H1 (cell line): ENCODE results near the gene ARSB. TPM values are rescaled to one million over a fixed set of nuclear protein-coding genes. Genes with fewer than 3 reads are reported as not detected.

Source experiments
- CTCF ChIA-PET: fragments of 300-600 bp; sonication (Branson Sonifier 250); formaldehyde crosslinking; loops from one replicate; lab custom pipeline; 2021; ENCODE audit not compliant: partially characterized antibody; lab: Charles Lee
- POLR2A ChIA-PET: fragments of 300-600 bp; sonication (Branson Sonifier 250); formaldehyde crosslinking; loops from one replicate; lab custom pipeline; 2021; ENCODE audit warnings: inconsistent platforms; ENCODE audit not compliant: partially characterized antibody; lab: Charles Lee
- DNase-seq, 2 experiments: peaks; one replicate each; pipeline versions ENCODE4 v3.0.0 to v3.0.0-alpha.2; 2010 to 2022; ENCODE audit warnings: low spot score in 2 of 2, low read depth in 1 of 2, mixed read lengths in 1 of 2
- FAIRE-seq: peaks from 2 replicates; lab custom pipeline; 2011; peaks lifted over from hg19 to GRCh38; lab: Jason Lieb, UNC
- H2AFZ ChIP-seq: 2 replicates; pipeline ENCODE4 v1.8.1; 2012; ENCODE audit warnings: low read length, inconsistent platforms
- H2AK5ac ChIP-seq: 2 replicates; pipeline ENCODE4 v1.6.1; 2013; ENCODE audit warnings: low read depth, low read length
- H2BK120ac ChIP-seq: replicated peaks from 2 replicates; pipeline ENCODE3; 2013; ENCODE audit warnings: low read depth, low read length, inconsistent platforms
- H2BK12ac ChIP-seq: 2 replicates; pipeline ENCODE4 v1.6.1; 2013; ENCODE audit warnings: low read depth, low read length
- H2BK15ac ChIP-seq: 2 replicates; pipeline ENCODE4 v1.6.1; 2013; ENCODE audit warnings: low read length
- H2BK20ac ChIP-seq: 2 replicates; pipeline ENCODE4 v1.6.1; 2013; ENCODE audit warnings: low read length
- H2BK5ac ChIP-seq: 2 replicates; pipeline ENCODE4 v1.6.1; 2013; ENCODE audit warnings: low read depth, low read length
- H3K14ac ChIP-seq: 2 replicates; pipeline ENCODE4 v1.6.1; 2013; ENCODE audit warnings: inconsistent platforms; ENCODE audit not compliant: insufficient read length
- H3K18ac ChIP-seq: 2 replicates; pipeline ENCODE4 v1.6.1; 2013; ENCODE audit warnings: low read length; ENCODE audit errors: extremely low read depth
- H3K23ac ChIP-seq: 2 replicates; pipeline ENCODE4 v1.6.1; 2013; ENCODE audit warnings: inconsistent platforms; ENCODE audit not compliant: insufficient read length
- H3K23me2 ChIP-seq: 2 replicates; pipeline ENCODE4 v1.6.1; 2013; ENCODE audit warnings: low read depth, low read length
- H3K27ac ChIP-seq: 2 replicates; pipeline ENCODE4 v1.6.1; 2011; ENCODE audit warnings: low read depth, low read length, inconsistent platforms
- H3K27me3 ChIP-seq, 4 experiments: replicated peaks in 1 of 4; 1 replicate in 1 of 4; 2 replicates in 3 of 4; pipeline versions ENCODE4 v1.6.1 to v1.8.1; 2011 to 2013; ENCODE audit warnings: low read length in 3 of 4, mild to moderate bottlenecking in 3 of 4, inconsistent platforms in 2 of 4, mixed read lengths in 2 of 4, moderate library complexity in 1 of 4; ENCODE audit not compliant: control insufficient read depth in 3 of 4, insufficient read depth in 3 of 4; ENCODE audit errors: extremely low read depth in 1 of 4
- H3K36me3 ChIP-seq, 4 experiments: 2 replicates each; pipeline versions ENCODE4 v1.6.1 to v1.8.1; 2011 to 2013; ENCODE audit warnings: mild to moderate bottlenecking in 4 of 4, low read length in 3 of 4, moderate library complexity in 2 of 4, control low read depth in 1 of 4, inconsistent platforms in 1 of 4; ENCODE audit not compliant: insufficient read depth in 4 of 4, control insufficient read depth in 2 of 4
- H3K4ac ChIP-seq: replicated peaks from 2 replicates; pipeline ENCODE3; 2013; ENCODE audit warnings: low read length, low read depth, mixed read lengths, inconsistent platforms; ENCODE audit not compliant: insufficient read length
- H3K4me1 ChIP-seq, 4 experiments: replicated peaks in 1 of 4; 1 replicate in 1 of 4; 2 replicates in 3 of 4; pipeline versions ENCODE4 v1.6.1 to v1.8.1; 2011 to 2013; ENCODE audit warnings: low read length in 3 of 4, inconsistent platforms in 2 of 4, mixed read lengths in 1 of 4; ENCODE audit not compliant: insufficient read depth in 4 of 4, control insufficient read depth in 3 of 4
- H3K4me2 ChIP-seq, 2 experiments: 2 replicates each; pipeline versions ENCODE4 v1.6.1 to v1.8.1; 2011 to 2013; ENCODE audit warnings: low read depth in 2 of 2, low read length in 2 of 2, control low read depth in 1 of 2, inconsistent platforms in 1 of 2, mild to moderate bottlenecking in 1 of 2; ENCODE audit not compliant: insufficient read depth in 1 of 2
- H3K4me3 ChIP-seq, 4 experiments: fragments of 200-600, 300-600 bp in 1 of 4; sonication (generic), shearing (Covaris generic), sonication (Bioruptor Twin) in 1 of 4; 2 replicates each; pipeline versions ENCODE4 v1.5.1 to v1.8.1; 2011 to 2016; ENCODE audit warnings: low read length in 4 of 4, low read depth in 3 of 4, control low read depth in 2 of 4, inconsistent platforms in 2 of 4, mild to moderate bottlenecking in 2 of 4, mixed read lengths in 1 of 4, moderate library complexity in 1 of 4; ENCODE audit not compliant: insufficient read depth in 2 of 4; ENCODE audit errors: extremely low read depth in 1 of 4
- H3K56ac ChIP-seq: replicated peaks from 2 replicates; pipeline ENCODE3; 2013; ENCODE audit warnings: low read depth, mild to moderate bottlenecking, mixed read lengths, low read length, inconsistent platforms; ENCODE audit not compliant: insufficient read length
- H3K79me1 ChIP-seq: 2 replicates; pipeline ENCODE4 v1.6.1; 2013; ENCODE audit warnings: low read depth, low read length, control low read depth
- H3K79me2 ChIP-seq, 2 experiments: 2 replicates each; pipeline versions ENCODE4 v1.6.1 to v1.8.1; 2012 to 2013; ENCODE audit warnings: low read length in 2 of 2, mild to moderate bottlenecking in 2 of 2, inconsistent platforms in 1 of 2; ENCODE audit not compliant: insufficient read depth in 2 of 2, control insufficient read depth in 1 of 2
- H3K9ac ChIP-seq, 4 experiments: replicated peaks in 1 of 4; 1 replicate in 1 of 4; 2 replicates in 3 of 4; pipeline versions ENCODE4 v1.6.1 to v1.8.1; 2011 to 2013; ENCODE audit warnings: low read depth in 3 of 4, low read length in 3 of 4, control low read depth in 2 of 4, mild to moderate bottlenecking in 2 of 4, moderate library complexity in 2 of 4, inconsistent platforms in 1 of 4; ENCODE audit errors: extremely low read depth in 1 of 4
- H3K9me3 ChIP-seq, 2 experiments: 2 replicates each; pipeline versions ENCODE4 v1.6.1 to v1.8.1; 2012 to 2013; ENCODE audit warnings: mild to moderate bottlenecking in 2 of 2, moderate library complexity in 2 of 2, control low read depth in 1 of 2, inconsistent platforms in 1 of 2, low read depth in 1 of 2, low read length in 1 of 2, mixed read lengths in 1 of 2; ENCODE audit not compliant: insufficient read depth in 2 of 2
- H4K20me1 ChIP-seq, 2 experiments: replicated peaks in 1 of 2; 2 replicates each; pipeline versions ENCODE3 to v1.8.1; 2011 to 2013; ENCODE audit warnings: inconsistent platforms in 2 of 2, low read length in 2 of 2, mild to moderate bottlenecking in 1 of 2; ENCODE audit not compliant: insufficient read depth in 2 of 2, control insufficient read depth in 1 of 2
- H4K5ac ChIP-seq: 2 replicates; pipeline ENCODE4 v1.6.1; 2013; ENCODE audit warnings: low read length, low read depth, mixed read lengths, inconsistent platforms; ENCODE audit not compliant: insufficient read length
- H4K8ac ChIP-seq: 2 replicates; pipeline ENCODE4 v1.8.0; 2013; ENCODE audit warnings: mild to moderate bottlenecking, moderate library complexity, low read length, inconsistent platforms; ENCODE audit not compliant: insufficient read depth; ENCODE audit errors: extremely low read depth
- H4K91ac ChIP-seq: replicated peaks from 2 replicates; pipeline ENCODE3; 2013; ENCODE audit warnings: low read length, mixed read lengths, inconsistent platforms; ENCODE audit not compliant: insufficient read length
- ATF2 ChIP-seq: IDR thresholded peaks from 2 replicates; pipeline ENCODE4 v1.6.1; 2012; ENCODE audit warnings: low read length, inconsistent platforms
- ATF3 ChIP-seq: IDR thresholded peaks from 2 replicates; pipeline ENCODE4 v1.6.1; 2011; ENCODE audit warnings: low read depth, mild to moderate bottlenecking, low read length; ENCODE audit not compliant: insufficient read depth
- BCL11A ChIP-seq, 2 experiments: IDR thresholded peaks; one replicate each; pipeline ENCODE4 v1.6.1; 2011; ENCODE audit warnings: low read depth in 2 of 2, low read length in 2 of 2, mild to moderate bottlenecking in 2 of 2
- BRCA1 ChIP-seq: IDR thresholded peaks from 2 replicates; pipeline ENCODE4 v1.6.1; 2012; ENCODE audit warnings: low read depth, low read length, improper control_type of control experiment
- KDM4A ChIP-seq: IDR thresholded peaks from one replicate; pipeline ENCODE4 v1.7.1; 2012; ENCODE audit warnings: low read depth, mild to moderate bottlenecking, moderate library complexity, low read length, inconsistent platforms; ENCODE audit not compliant: severe bottlenecking
- MAFK ChIP-seq: IDR thresholded peaks from 2 replicates; pipeline ENCODE4 v1.6.1; 2012; ENCODE audit warnings: low read depth, mild to moderate bottlenecking, improper control_type of control experiment, low read length
- RAD21 ChIP-seq, 2 experiments: IDR thresholded peaks in 1 of 2; conservative IDR thresholded peaks in 1 of 2; 2 replicates each; pipeline ENCODE4 v1.6.1; 2011; ENCODE audit warnings: low read depth in 2 of 2, low read length in 2 of 2, improper control_type of control experiment in 1 of 2, inconsistent platforms in 1 of 2, mild to moderate bottlenecking in 1 of 2, moderate library complexity in 1 of 2
- RFX5 ChIP-seq: IDR thresholded peaks from 2 replicates; pipeline ENCODE4 v1.6.1; 2011; ENCODE audit warnings: low read depth, low read length, improper control_type of control experiment, borderline replicate concordance
- SIRT6 ChIP-seq: IDR thresholded peaks from one replicate; pipeline ENCODE4 v1.7.1; 2012; ENCODE audit warnings: low read length, inconsistent platforms
- WGBS, 2 experiments: shearing (Covaris generic) in 1 of 2; methylation state at CpG; one replicate each; pipeline versions ENCODE4 v1.1.6 to v1.1.7; 2013 to 2015; ENCODE audit warnings: low lambda C conversion rate in 2 of 2, mixed read lengths in 2 of 2, inconsistent platforms in 1 of 2, low coverage in 1 of 2, missing lambda C conversion rate in 1 of 2; ENCODE audit not compliant: insufficient replicate concordance in 2 of 2, insufficient coverage in 1 of 2, insufficient read length in 1 of 2; ENCODE audit errors: extremely low coverage in 1 of 2, missing lambda C conversion rate in 1 of 2; 5-methylcytosine and 5-hydroxymethylcytosine counted together
- polyA plus RNA-seq, 7 experiments: library from polyadenylated mRNA; depleted of rRNA in 3 of 7; stranded (reverse) in 5 of 7; unstranded in 2 of 7; fragments of >200 nt in 5 of 7; fragments of 200-250 nt in 2 of 7; gene quantifications; 1 replicate in 5 of 7; 2 replicates in 1 of 7; 4 replicates in 1 of 7; pipeline versions ENCODE4 v1.2.1 to v1.2.3, GENCODE V29; 2011 to 2013; ENCODE audit warnings: missing spikeins in 2 of 7, mixed read lengths in 2 of 7
- total RNA-seq: library from RNA; stranded (reverse); fragmentation: NEBNext Ultra II Directional; extraction: Animal tissue kit (Norgen Biotek cat#: 25700); gene quantifications from 2 replicates; pipeline ENCODE4 v1.2.1, GENCODE V29; 2021

ARSB gene
- total and polyA plus RNA-seq, 2 of the 8 experiments (the other 6 are each of a cell fraction or from before 2014, with no cell fraction given) = 6.4 to 13.9 TPM

- Histone ChIP-seq H2BK20ac (no peak overlapping the region), H3K23ac (no peak overlapping the region), H3K36me3 (no peaks in the 10 kb centered on the region), H3K27me3 (no peaks in the 10 kb centered on the region), H2BK5ac (no peak overlapping the region; the same call in 1 of the 2 replicates), H2AK5ac (no peak overlapping the region), H3K27ac (no peak overlapping the region), H2BK15ac (no peak overlapping the region), H3K4ac (no peak overlapping the region), H3K18ac (no peak overlapping the region), H3K9me3 (peaks cover 6 to 8% of the 10 kb centered on the region in 2 experiments; a peak in 3 of 4 replicates), H4K5ac (no peak overlapping the region), H4K91ac (no peak overlapping the region), H3K9ac (no peak overlapping the region), H2BK12ac (no peak overlapping the region), H4K8ac (no peak overlapping the region), H3K4me2 (no peak overlapping the region), H4K20me1 (no peaks in the 10 kb centered on the region), H3K4me1 (no peaks in the 10 kb centered on the region), H3K4me3 (no peak overlapping the region), H2BK120ac (no peak overlapping the region), H3K56ac (no peak overlapping the region), H3K79me1 (no peaks in the 10 kb centered on the region), H3K23me2 (no peaks in the 10 kb centered on the region), H3K14ac (no peak overlapping the region), H2AFZ (no peak overlapping the region), H3K79me2 (no peaks in the 10 kb centered on the region; a peak in 1 of 4 replicates)
- no peak for DNase-seq
- no peak for FAIRE-seq
- 93% methylated on average over 6 of the region's 6 CpGs; no CpG with 5 or more reads in 1 of the 2 experiments for WGBS, 2 experiments
- ChIA-PET POLR2A (no interaction called here), CTCF (interaction anchor here (0.6 to 1.5 kb wide), 2 partner anchors 8 to 339 kb away, joined by 3 to 7 read pairs; no protein-coding TSS in a partner anchor)
- TF ChIP-seq ATF3 (no peak), RAD21 (IDR thresholded peaks at IDR 0.05 in 1 of 2, conservative IDR thresholded peaks at IDR 0.05 in 1 of 2; ENCODE audit: low read depth in 2 of 2, low read length in 2 of 2) (no peak), SIRT6 (no peak), MAFK (no peak), RFX5 (no peak), ATF2 (no peak), BRCA1 (no peak), BCL11A (IDR thresholded peaks at IDR 0.05; ENCODE audit: low read depth in 2 of 2, low read length in 2 of 2) (no peak), KDM4A (no peak)
Measured at GRCh38 chr5:78803353-78803752, 181.8 kb downstream of the ARSB start.
